Naive thymus-derived CD4-positive, alpha-beta T cell (primary cell): ENCODE data around the gene CNNM3. TPM values are rescaled to one million over a fixed set of nuclear protein-coding genes. Genes with fewer than 3 reads are reported as not detected.

Experiments used
- ATAC-seq: fragments of 150-1000 bp; cut with Tn5 transposase; 2 replicates; pipeline ENCODE4 v1.10.0; 2021; ENCODE audit warnings: mild to moderate bottlenecking, moderate library complexity
- CTCF ChIA-PET: fragments of 350-600 bp; sonication (Branson Sonifier 250); formaldehyde crosslinking; loops from one replicate; lab custom pipeline; 2021; ENCODE audit warnings: antibody characterized with exemption; lab: Charles Lee
- POLR2A ChIA-PET: fragments of 350-600 bp; sonication (Branson Sonifier 250); formaldehyde crosslinking; loops from one replicate; lab custom pipeline; 2021; ENCODE audit warnings: antibody characterized with exemption, inconsistent platforms; lab: Charles Lee
- DNase-seq, 9 donors: peaks; one replicate each; pipeline versions ENCODE4 v3.0.0 to v3.0.0-alpha.2; 2020 to 2022; ENCODE audit warnings: mixed read lengths in 1 of 9
- H3K27ac ChIP-seq: one replicate; pipeline ENCODE4 v1.7.0; 2013; ENCODE audit warnings: mild to moderate bottlenecking, low read depth, low read length, moderate library complexity
- H3K27me3 ChIP-seq, 2 donors: one replicate each; pipeline ENCODE4 v1.7.0; 2013; ENCODE audit warnings: low read length in 2 of 2, mild to moderate bottlenecking in 2 of 2, moderate library complexity in 2 of 2; ENCODE audit not compliant: control insufficient read depth in 2 of 2, insufficient read depth in 2 of 2
- H3K36me3 ChIP-seq, 3 experiments: 1 replicate in 2 of 3; 2 replicates in 1 of 3; pipeline ENCODE4 v1.7.0; 2013; ENCODE audit warnings: low read length in 3 of 3, mild to moderate bottlenecking in 3 of 3, moderate library complexity in 1 of 3; ENCODE audit not compliant: insufficient read depth in 3 of 3, control insufficient read depth in 2 of 3
- H3K4me1 ChIP-seq, 2 donors: one replicate each; pipeline ENCODE4 v1.7.0; 2013; ENCODE audit warnings: low read length in 2 of 2, mild to moderate bottlenecking in 2 of 2, moderate library complexity in 1 of 2; ENCODE audit not compliant: control insufficient read depth in 2 of 2, insufficient read depth in 2 of 2
- H3K4me3 ChIP-seq: 2 replicates; pipeline ENCODE4 v1.7.0; 2013; ENCODE audit warnings: mild to moderate bottlenecking, low read length
- H3K9me3 ChIP-seq, 3 experiments: 1 replicate in 2 of 3; 2 replicates in 1 of 3; pipeline ENCODE4 v1.7.0; 2013; ENCODE audit warnings: low read length in 3 of 3; ENCODE audit not compliant: control insufficient read depth in 2 of 3
- H3K27ac Mint-ChIP-seq, 9 donors: one replicate each; pipeline ENCODE4 v1.8.0; 2020 to 2022; ENCODE audit warnings: mixed read lengths in 9 of 9, mild to moderate bottlenecking in 8 of 9, moderate library complexity in 5 of 9, inconsistent platforms in 2 of 9
- H3K27me3 Mint-ChIP-seq, 5 donors: one replicate each; pipeline ENCODE4 v1.8.0; 2021 to 2022; ENCODE audit warnings: mixed read lengths in 5 of 5, mild to moderate bottlenecking in 1 of 5
- H3K36me3 Mint-ChIP-seq, 5 donors: one replicate each; pipeline ENCODE4 v1.8.0; 2020 to 2022; ENCODE audit warnings: mixed read lengths in 5 of 5, mild to moderate bottlenecking in 3 of 5, inconsistent platforms in 1 of 5
- H3K4me1 Mint-ChIP-seq, 7 donors: one replicate each; pipeline ENCODE4 v1.8.0; 2020 to 2022; ENCODE audit warnings: mixed read lengths in 7 of 7, mild to moderate bottlenecking in 3 of 7, inconsistent platforms in 1 of 7
- H3K4me3 Mint-ChIP-seq, 10 donors: one replicate each; pipeline ENCODE4 v1.8.0; 2020 to 2022; ENCODE audit warnings: mild to moderate bottlenecking in 10 of 10, mixed read lengths in 10 of 10, moderate library complexity in 6 of 10, inconsistent platforms in 2 of 10
- H3K9me3 Mint-ChIP-seq, 11 donors: one replicate each; pipeline ENCODE4 v1.8.0; 2020 to 2022; ENCODE audit warnings: mixed read lengths in 11 of 11, mild to moderate bottlenecking in 4 of 11, inconsistent platforms in 1 of 11, moderate library complexity in 1 of 11
- intact Hi-C, 2 donors: fragments of 100-400 bp; cut with micrococcal nuclease; formaldehyde crosslinking; loops; one replicate each; pipeline ENCODE4 v1.15.1; 2023
- polyA plus RNA-seq, 2 donors: library from polyadenylated mRNA; unstranded; fragments of 300-500 nt; fragmentation: Illumina TruSeq; gene quantifications; one replicate each; pipeline ENCODE4 v1.2.3, GENCODE V29; 2021
- total RNA-seq, 6 experiments: library from RNA in 5 of 6; stranded (reverse) in 5 of 6; gene quantifications; 1 replicate in 5 of 6; 2 replicates in 1 of 6; pipeline ENCODE4 v1.2.3 and lab custom pipeline; 2021 to 2026

CNNM3 gene
- total and polyA plus RNA-seq, 7 experiments from 2014 or later = 4.0 to 51.5 (median 37.7) TPM

DNA sequence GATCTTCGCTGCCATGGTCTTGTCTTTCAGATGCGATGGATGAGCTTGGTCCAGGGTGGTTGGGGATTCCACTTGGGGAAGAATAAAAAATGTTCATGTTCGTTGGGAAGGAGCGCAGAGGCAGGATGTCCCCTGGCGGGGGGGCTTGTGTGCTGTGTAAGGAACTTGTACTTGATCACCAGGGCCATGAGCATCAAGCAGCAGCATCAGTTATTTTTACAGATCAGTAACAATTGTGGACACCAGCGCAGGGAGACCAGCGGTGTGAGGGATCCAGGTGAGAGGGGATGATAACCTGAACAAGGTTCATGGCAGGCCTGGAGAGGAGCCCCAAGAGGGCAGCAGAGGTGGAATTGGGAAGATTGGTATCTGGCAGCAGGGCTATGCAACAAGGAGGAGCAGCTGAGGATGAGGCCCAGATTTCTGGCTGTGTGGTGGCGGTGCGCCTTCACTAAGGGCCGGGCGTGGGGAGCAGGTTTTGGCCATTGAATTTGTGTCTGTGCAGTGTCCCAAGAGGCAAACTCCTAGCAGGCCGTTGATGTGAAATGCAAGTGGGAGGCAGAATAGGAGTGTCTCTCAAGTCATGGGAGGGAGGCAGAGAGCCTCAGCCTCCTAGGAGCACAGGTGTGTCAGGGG is 3.9 kb downstream of the CNNM3 start:
- no peak overlapping the region for H3K27ac ChIP-seq
- ChIA-PET POLR2A (interaction anchor here (0.6 to 7.0 kb wide), 3 partner anchors 19 to 38 kb away, joined by 3 to 48 read pairs (median 3); no protein-coding TSS in a partner anchor), CTCF (no interaction called here)
- Mint-ChIP-seq H3K4me3 (peak overlapping the region; percentile 13 to 90 (median 86)), H3K9me3 (no peaks in the 10 kb centered on the region), H3K27me3 (no peaks in the 10 kb centered on the region), H3K4me1 (peaks cover 46 to 69% (median 57%) of the 10 kb centered on the region in 7 donors), H3K36me3 (peaks cover 0 to 14% (median 4%) of the 10 kb centered on the region in 5 donors), H3K27ac (peak overlapping the region in 8 of 9 donors; percentile 4 to 88 (median 58))
- H3K4me3 ChIP-seq = no peak overlapping the region
- H3K27me3 ChIP-seq = no peaks in the 10 kb centered on the region
- H3K4me1 ChIP-seq = peaks cover 37 to 46% of the 10 kb centered on the region in 2 donors
- no peak for ATAC-seq
- H3K9me3 ChIP-seq = no peaks in the 10 kb centered on the region
- no peak for DNase-seq
- intact Hi-C loops = loop anchor here (5.0 kb wide), 6 partner anchors 58 to 673 kb away; partner anchors contain the start of genes ARID5A (in 1 of the 2), CIAO1 (in 1 of the 2), CNNM4 (in 1 of the 2) and DUSP2 (in 1 of the 2)
- peaks cover 0 to 39% (median 0%) of the 10 kb centered on the region in 3 experiments for H3K36me3 ChIP-seq

DNA sequence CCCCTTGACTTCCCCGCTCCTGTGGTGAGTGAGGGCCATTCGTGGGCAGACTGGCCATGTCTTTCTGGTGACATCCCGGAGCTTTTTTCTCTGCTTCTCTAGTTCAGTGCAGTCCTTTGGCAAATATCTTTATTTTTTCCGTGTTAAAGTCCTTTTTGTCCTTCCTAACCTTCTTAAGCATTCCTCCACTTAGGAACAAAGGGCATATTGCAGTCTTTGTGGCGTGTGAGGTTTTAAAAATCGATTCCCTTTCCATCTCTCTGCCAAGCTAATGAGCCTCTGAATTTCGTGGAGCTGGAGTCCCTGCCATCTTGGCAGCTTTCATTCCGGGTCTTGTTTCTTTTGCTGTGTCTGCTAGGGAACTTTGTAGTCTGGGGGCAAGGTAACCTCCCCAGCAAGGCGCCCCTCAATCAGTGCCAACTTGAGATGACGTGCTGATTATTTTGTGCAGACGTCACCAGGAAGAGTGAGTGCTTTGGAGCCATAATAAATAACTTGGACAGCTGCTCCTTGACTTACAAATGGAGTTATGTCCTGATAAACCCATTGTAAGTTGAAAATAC is 5.1 kb downstream of the CNNM3 start:
- no peak for ATAC-seq
- POLR2A ChIA-PET = interaction anchor here (0.8 to 7.0 kb wide), 3 partner anchors 17 to 179 kb away, joined by 3 to 48 read pairs (median 3); no protein-coding TSS in a partner anchor
- peak overlapping the region in 8 of 10 donors; percentile 35 to 88 (median 52) for H3K4me3 Mint-ChIP-seq
- CTCF ChIA-PET = interaction anchor here (0.6 kb wide), 1 partner anchor 91 kb away, joined by 3 read pairs; no protein-coding TSS in a partner anchor
- H3K36me3 Mint-ChIP-seq = peaks cover 0 to 16% (median 5%) of the 10 kb centered on the region in 5 donors
- intact Hi-C loops = no loop called here
- H3K4me1 ChIP-seq = peaks cover 37 to 46% of the 10 kb centered on the region in 2 donors
- peaks cover 0 to 51% (median 0%) of the 10 kb centered on the region in 3 experiments for H3K36me3 ChIP-seq
- no peak for DNase-seq
- H3K9me3 ChIP-seq = no peaks in the 10 kb centered on the region
- no peaks in the 10 kb centered on the region for H3K27me3 ChIP-seq
- H3K4me3 ChIP-seq = no peak overlapping the region
- H3K27me3 Mint-ChIP-seq = no peaks in the 10 kb centered on the region
- no peak overlapping the region for H3K27ac ChIP-seq
- peak overlapping the region in 7 of 9 donors; percentile 4 to 71 (median 44) for H3K27ac Mint-ChIP-seq
- H3K4me1 Mint-ChIP-seq = peaks cover 42 to 62% (median 51%) of the 10 kb centered on the region in 7 donors
- H3K9me3 Mint-ChIP-seq = no peaks in the 10 kb centered on the region

GRCh38 chr2:96822786-96823185 is 6.7 kb downstream of the CNNM3 start:
- Mint-ChIP-seq H3K4me3 (no peak overlapping the region), H3K9me3 (no peaks in the 10 kb centered on the region), H3K36me3 (peaks cover 0 to 16% (median 11%) of the 10 kb centered on the region in 5 donors), H3K27me3 (no peaks in the 10 kb centered on the region), H3K27ac (peak overlapping the region in 1 of 9 donors; percentile 39), H3K4me1 (peaks cover 36 to 57% (median 46%) of the 10 kb centered on the region in 7 donors)
- intact Hi-C loops = no loop called here
- Histone ChIP-seq H3K4me1 (peaks cover 29 to 38% of the 10 kb centered on the region in 2 donors), H3K27ac (no peak overlapping the region), H3K27me3 (no peaks in the 10 kb centered on the region), H3K9me3 (no peaks in the 10 kb centered on the region), H3K4me3 (no peak overlapping the region), H3K36me3 (peaks cover 0 to 66% (median 0%) of the 10 kb centered on the region in 3 experiments)
- ATAC-seq (no peak), DNase-seq (no peak)
- POLR2A ChIA-PET = interaction anchor here (0.7 kb wide), 1 partner anchor 15 kb away, joined by 3 read pairs; no protein-coding TSS in a partner anchor
- CTCF ChIA-PET = interaction anchor here (1.7 kb wide), 1 partner anchor 35 kb away, joined by 4 read pairs; the partner anchor contains the start of gene ANKRD39

DNA sequence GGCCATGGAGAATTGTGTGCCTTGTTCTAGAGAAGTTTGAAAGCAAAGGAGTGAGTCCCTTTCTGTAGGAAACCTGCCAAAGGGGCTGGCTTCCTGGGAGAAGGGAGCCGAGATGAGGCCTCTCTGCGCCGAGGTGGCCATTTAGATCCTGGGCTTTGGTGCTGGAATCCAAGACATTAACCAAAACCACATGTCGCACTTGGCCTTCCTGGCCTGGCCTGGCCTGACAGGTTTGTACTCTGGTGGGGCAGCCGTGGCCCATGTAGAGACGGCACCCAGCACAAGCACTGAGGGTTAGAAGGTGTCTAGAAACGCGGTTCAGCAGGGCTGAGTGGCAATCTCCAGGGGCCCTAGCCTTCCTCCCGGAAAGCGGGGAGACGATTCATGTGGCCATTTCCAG is 7.1 kb downstream of the CNNM3 start:
- H3K9me3 Mint-ChIP-seq = no peaks in the 10 kb centered on the region
- no peak overlapping the region for H3K27ac ChIP-seq
- peaks cover 25 to 34% of the 10 kb centered on the region in 2 donors for H3K4me1 ChIP-seq
- ChIA-PET CTCF (interaction anchor here (1.7 kb wide), 1 partner anchor 34 kb away, joined by 4 read pairs; the partner anchor contains the start of gene ANKRD39), POLR2A (no interaction called here)
- ATAC-seq = no peak
- DNase-seq = no peak
- no peak overlapping the region for H3K27ac Mint-ChIP-seq
- peaks cover 0 to 18% (median 13%) of the 10 kb centered on the region in 5 donors for H3K36me3 Mint-ChIP-seq
- peaks cover 32 to 53% (median 44%) of the 10 kb centered on the region in 7 donors for H3K4me1 Mint-ChIP-seq
- intact Hi-C loops = no loop called here
- no peaks in the 10 kb centered on the region for H3K27me3 Mint-ChIP-seq
- H3K27me3 ChIP-seq = no peaks in the 10 kb centered on the region
- H3K4me3 Mint-ChIP-seq = no peak overlapping the region
- no peak overlapping the region for H3K4me3 ChIP-seq
- peaks cover 0 to 70% (median under 1%) of the 10 kb centered on the region in 3 experiments for H3K36me3 ChIP-seq
- H3K9me3 ChIP-seq = no peaks in the 10 kb centered on the region

DNA sequence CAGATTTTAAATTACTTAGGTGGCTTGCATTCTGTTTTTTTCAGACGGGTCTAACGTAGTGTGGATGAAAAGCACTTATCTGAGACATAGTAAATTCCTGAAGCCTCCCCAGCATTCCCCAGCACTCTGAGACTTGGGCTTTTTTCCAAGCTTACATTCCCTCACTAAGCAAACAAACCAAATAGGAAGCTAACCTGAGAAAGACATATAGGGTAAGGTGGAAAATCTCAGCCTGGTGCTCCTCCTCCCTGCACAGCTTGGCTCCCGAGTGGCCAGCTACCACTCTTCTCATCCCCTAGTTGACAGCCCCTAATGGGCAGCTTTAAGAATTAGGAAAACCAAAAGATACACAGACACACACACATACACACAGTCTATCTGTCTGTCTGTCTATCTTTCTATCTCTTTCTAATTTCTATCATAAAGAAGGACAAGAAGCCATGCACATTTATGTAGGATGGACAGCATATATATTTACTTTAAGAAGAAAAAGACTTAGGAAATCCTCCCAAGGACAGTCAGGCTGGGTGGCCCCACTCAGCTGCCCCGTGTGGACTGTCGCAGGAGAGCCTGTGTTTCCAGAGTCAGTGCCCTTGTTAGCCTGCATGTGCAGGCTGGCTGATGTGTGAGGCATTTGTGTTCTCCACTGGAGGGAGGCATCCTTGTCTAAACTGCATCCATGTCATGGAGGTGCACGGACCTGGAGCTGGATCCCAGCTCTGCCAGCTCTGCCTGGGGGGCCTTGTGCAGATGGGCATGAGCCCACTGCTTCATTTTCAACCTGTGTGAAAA is 8.2 kb downstream of the CNNM3 start:
- H3K4me3 ChIP-seq = no peak overlapping the region
- H3K36me3 Mint-ChIP-seq = peaks cover 8 to 26% (median 13%) of the 10 kb centered on the region in 5 donors
- H3K4me3 Mint-ChIP-seq = no peak overlapping the region
- POLR2A ChIA-PET = no interaction called here
- H3K9me3 ChIP-seq = no peaks in the 10 kb centered on the region
- no peak overlapping the region for H3K27ac ChIP-seq
- peaks cover 14 to 23% of the 10 kb centered on the region in 2 donors for H3K4me1 ChIP-seq
- CTCF ChIA-PET = interaction anchor here (1.7 kb wide), 1 partner anchor 33 kb away, joined by 4 read pairs; the partner anchor contains the start of gene ANKRD39
- DNase-seq (no peak), ATAC-seq (no peak)
- H3K27me3 Mint-ChIP-seq = no peaks in the 10 kb centered on the region
- peak overlapping the region in 2 of 9 donors; percentile 60 to 63 for H3K27ac Mint-ChIP-seq
- H3K9me3 Mint-ChIP-seq = no peaks in the 10 kb centered on the region
- H3K4me1 Mint-ChIP-seq = peaks cover 21 to 42% (median 33%) of the 10 kb centered on the region in 7 donors
- intact Hi-C loops = no loop called here
- H3K27me3 ChIP-seq = no peaks in the 10 kb centered on the region
- H3K36me3 ChIP-seq = peaks cover 0 to 77% (median 8%) of the 10 kb centered on the region in 3 experiments

DNA sequence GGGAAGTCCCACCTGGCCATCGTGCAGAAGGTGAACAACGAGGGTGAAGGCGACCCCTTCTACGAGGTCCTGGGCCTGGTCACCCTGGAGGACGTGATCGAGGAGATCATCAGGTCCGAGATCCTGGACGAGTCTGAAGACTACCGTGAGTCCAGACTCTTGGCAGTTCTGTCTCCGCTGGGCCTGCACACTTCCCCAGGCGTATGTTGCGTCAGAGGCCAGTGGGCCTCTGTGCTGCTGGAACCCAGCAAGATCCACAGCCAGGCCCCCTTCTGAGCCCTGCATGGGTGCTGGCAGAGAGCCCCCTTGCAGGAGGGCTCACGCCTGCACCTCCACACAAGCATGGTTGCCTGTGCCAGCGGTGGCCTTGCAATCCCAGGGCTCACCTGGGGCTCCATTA is 9.0 kb downstream of the CNNM3 start:
- H3K27me3 Mint-ChIP-seq = no peaks in the 10 kb centered on the region
- H3K27ac ChIP-seq = no peak overlapping the region
- ATAC-seq (no peak), DNase-seq (no peak)
- H3K4me1 ChIP-seq = peaks cover 6 to 15% of the 10 kb centered on the region in 2 donors
- peaks cover 13 to 34% (median 26%) of the 10 kb centered on the region in 7 donors for H3K4me1 Mint-ChIP-seq
- peaks cover 4 to 80% (median 8%) of the 10 kb centered on the region in 3 experiments for H3K36me3 ChIP-seq
- ChIA-PET CTCF (no interaction called here), POLR2A (no interaction called here)
- no peaks in the 10 kb centered on the region for H3K9me3 Mint-ChIP-seq
- H3K36me3 Mint-ChIP-seq = peaks cover 12 to 26% (median 16%) of the 10 kb centered on the region in 5 donors
- no peaks in the 10 kb centered on the region for H3K27me3 ChIP-seq
- no peak overlapping the region for H3K4me3 Mint-ChIP-seq
- no peak overlapping the region for H3K4me3 ChIP-seq
- intact Hi-C loops = no loop called here
- H3K9me3 ChIP-seq = no peaks in the 10 kb centered on the region
- H3K27ac Mint-ChIP-seq = no peak overlapping the region
